ENCODE results near the gene TRIM63. TPM values are rescaled to one million over a fixed set of nuclear protein-coding genes. Genes with fewer than 3 reads are reported as not detected.

Gene TRIM63
- total RNA-seq, 1 experiment from 2014 or later, result not detected

GRCh38 chr1:26006710-26007109 is 60.7 kb downstream of the TRIM63 start:
- Histone ChIP-seq H3K79me2 (ENCODE audit: insufficient read depth, low read length) (no peaks in the 10 kb centered on the region), H4K20me1 (ENCODE audit: control insufficient read depth, insufficient read depth, insufficient read length) (no peaks in the 10 kb centered on the region), H3K27me3 (ENCODE audit: insufficient read depth, low read length) (no peaks in the 10 kb centered on the region), H2AFZ (ENCODE audit: low read length) (no peak overlapping the region), H4K8ac (replicated peaks; ENCODE audit: insufficient read length, low read depth, low read length) (no peak overlapping the region), H4K91ac (ENCODE audit: insufficient read length, low read depth, low read length) (no peak overlapping the region), H3K23ac (ENCODE audit: insufficient read length, low read depth, low read length) (no peak overlapping the region), H2BK15ac (ENCODE audit: low read depth, low read length) (no peak overlapping the region), H3K56ac (ENCODE audit: insufficient read length, low read depth, low read length) (no peak overlapping the region), H3K79me1 (ENCODE audit: insufficient read depth, low read depth, low read length, poor library complexity, severe bottlenecking) (no peaks in the 10 kb centered on the region), H3K4ac (ENCODE audit: low read depth, low read length) (no peak overlapping the region), H2BK20ac (ENCODE audit: low read depth, low read length, poor library complexity, severe bottlenecking) (no peak overlapping the region), H2AK5ac (ENCODE audit: insufficient read length, low read length) (no peak overlapping the region), H3K27ac (ENCODE audit: insufficient read length, low read depth, low read length) (no peak overlapping the region), H2BK120ac (ENCODE audit: low read depth, low read length, poor library complexity, severe bottlenecking) (no peak overlapping the region), H3K9me3 (ENCODE audit: control insufficient read depth, low read depth, low read length) (no peaks in the 10 kb centered on the region), H3K4me1 (ENCODE audit: insufficient read depth, low read length) (no peaks in the 10 kb centered on the region; the same call in 1 of the 2 replicates), H2BK12ac (ENCODE audit: insufficient read length, low read depth, low read length) (no peak overlapping the region), H3K23me2 (ENCODE audit: insufficient read length, low read depth, low read length, poor library complexity, severe bottlenecking) (no peaks in the 10 kb centered on the region), H3K18ac (ENCODE audit: insufficient read length, low read depth, low read length) (peak overlapping the region; percentile 46), H3K9ac (ENCODE audit: extremely low read depth, insufficient read length, low read length) (no peak overlapping the region), H2BK5ac (ENCODE audit: insufficient read length, low read length) (no peak overlapping the region), H3K14ac (ENCODE audit: insufficient read depth, low read length) (no peak overlapping the region), H3K4me2 (ENCODE audit: insufficient read depth, insufficient read length, low read length) (no peak overlapping the region), H4K5ac (ENCODE audit: insufficient read length, low read depth, low read length) (no peak overlapping the region), H3T11ph (ENCODE audit: low read length) (no peak overlapping the region)
- no peaks in the 10 kb centered on the region for H3K36me3 Mint-ChIP-seq (ENCODE audit: insufficient read depth in 1 of 3, low read depth in 3 of 3)
- no CpG with 5 or more reads among the region's 16 CpGs for WGBS (ENCODE audit: extremely low coverage, insufficient read length, low lambda C conversion rate)
- DNase-seq, result no peak
- no peak overlapping the region for H3K4me3 Mint-ChIP-seq
- peaks cover 6% of the 10 kb centered on the region for H3K27me3 Mint-ChIP-seq (ENCODE audit: low read depth)
- H3K9me3 Mint-ChIP-seq, result no peaks in the 10 kb centered on the region
- TF ChIP-seq, protein P1, sequence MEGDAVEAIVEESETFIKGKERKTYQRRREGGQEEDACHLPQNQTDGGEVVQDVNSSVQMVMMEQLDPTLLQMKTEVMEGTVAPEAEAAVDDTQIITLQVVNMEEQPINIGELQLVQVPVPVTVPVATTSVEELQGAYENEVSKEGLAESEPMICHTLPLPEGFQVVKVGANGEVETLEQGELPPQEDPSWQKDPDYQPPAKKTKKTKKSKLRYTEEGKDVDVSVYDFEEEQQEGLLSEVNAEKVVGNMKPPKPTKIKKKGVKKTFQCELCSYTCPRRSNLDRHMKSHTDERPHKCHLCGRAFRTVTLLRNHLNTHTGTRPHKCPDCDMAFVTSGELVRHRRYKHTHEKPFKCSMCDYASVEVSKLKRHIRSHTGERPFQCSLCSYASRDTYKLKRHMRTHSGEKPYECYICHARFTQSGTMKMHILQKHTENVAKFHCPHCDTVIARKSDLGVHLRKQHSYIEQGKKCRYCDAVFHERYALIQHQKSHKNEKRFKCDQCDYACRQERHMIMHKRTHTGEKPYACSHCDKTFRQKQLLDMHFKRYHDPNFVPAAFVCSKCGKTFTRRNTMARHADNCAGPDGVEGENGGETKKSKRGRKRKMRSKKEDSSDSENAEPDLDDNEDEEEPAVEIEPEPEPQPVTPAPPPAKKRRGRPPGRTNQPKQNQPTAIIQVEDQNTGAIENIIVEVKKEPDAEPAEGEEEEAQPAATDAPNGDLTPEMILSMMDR (conservative IDR thresholded peaks at IDR 0.05), result no peak
- peak overlapping the region; percentile 8 to 79 (median 56); a peak in 3 of 7 replicates for H3K27ac Mint-ChIP-seq
- H3K4me1 Mint-ChIP-seq, result peaks cover 18 to 23% of the 10 kb centered on the region in 2 experiments
